ENCODE results near the gene NFXL1.

Gene NFXL1

DNA sequence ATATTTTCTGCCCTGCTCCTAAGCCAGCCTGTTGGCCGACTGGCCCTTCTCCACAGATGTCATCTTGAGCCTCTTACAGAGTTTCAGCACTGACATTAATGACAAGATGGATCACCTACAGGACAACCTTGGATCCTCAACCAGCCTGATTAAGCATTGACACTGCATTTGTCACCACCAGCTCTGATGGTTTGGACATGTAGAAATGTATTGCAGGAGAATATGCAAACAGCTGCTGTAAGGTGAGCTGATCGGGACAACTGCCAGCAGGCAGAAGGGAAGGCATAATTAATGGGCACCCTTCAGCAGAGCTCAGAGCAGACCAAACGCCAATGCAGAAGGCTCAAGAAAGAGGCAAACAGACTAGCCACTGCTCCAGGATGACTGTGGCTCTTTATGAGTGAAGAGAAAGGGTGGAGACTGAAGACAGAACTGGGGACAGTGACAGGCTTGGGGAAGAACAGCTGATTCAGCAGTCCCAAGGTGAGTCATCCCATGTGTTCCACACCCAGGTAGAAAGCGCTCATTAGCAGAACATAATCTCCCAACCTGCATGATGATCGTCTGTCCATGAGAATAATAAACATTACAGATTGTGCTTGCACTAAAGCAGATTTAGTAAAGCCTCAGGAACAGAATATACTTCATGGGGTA lies 83.2 kb downstream of the NFXL1 start:
- no peak for DNase-seq (ENCODE audit: low spot score)

DNA sequence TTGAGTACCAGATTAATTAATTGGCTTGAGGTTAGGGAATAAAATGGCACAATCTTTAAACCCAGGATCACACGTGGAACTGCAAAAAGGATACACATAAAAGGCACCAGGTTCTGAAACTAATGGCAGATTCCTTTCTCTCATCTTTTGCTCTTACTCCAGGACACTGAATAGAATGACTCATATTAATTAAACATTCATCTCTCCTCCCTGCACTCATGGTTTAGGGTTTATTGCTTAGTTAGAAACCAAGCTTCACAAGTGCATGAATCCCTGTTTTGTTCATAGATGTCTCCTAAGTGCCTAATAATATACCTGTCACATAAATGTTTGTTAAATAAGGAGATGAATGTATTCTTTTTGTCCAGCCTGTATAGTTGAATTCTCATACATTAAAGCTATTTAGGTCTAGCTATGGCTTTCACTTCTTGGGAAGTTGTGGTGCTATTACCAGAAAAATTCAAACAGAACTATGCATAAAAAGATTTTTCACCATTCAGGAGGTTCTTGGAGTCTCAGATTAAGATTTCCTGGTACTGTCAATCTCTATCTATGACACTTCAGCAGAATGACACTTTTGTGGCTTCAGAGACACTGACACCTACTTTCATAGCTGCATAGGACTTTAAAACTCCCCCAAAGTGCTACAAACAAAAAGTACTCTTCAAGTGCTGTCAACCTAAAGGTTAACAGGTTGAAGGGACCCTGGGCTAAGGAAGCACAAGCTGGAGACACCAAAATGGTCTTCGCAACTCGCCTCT lies 83.9 kb downstream of the NFXL1 start:
- no peak for DNase-seq (ENCODE audit: low spot score)

DNA sequence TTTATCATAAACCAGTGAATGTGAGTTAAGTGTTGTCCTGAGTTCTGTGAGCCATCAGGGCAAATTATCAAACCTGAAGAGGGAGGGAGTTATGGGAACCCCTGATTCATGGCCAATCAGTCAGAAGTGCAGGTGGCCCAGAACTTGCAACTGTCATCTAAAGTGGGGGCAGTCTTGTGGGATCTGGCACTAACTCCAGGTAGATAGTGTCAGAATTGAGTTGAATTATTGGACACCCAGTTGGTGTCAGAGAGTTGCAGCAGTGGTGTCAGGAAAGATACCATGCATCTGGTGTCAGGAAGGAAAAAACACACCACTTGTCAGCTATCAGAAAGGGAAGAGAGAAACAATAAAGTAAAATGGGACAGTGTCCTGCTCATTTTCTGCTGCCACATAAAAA lies 84.9 kb downstream of the NFXL1 start:
- DNase-seq (ENCODE audit: low spot score) = no peak

DNA sequence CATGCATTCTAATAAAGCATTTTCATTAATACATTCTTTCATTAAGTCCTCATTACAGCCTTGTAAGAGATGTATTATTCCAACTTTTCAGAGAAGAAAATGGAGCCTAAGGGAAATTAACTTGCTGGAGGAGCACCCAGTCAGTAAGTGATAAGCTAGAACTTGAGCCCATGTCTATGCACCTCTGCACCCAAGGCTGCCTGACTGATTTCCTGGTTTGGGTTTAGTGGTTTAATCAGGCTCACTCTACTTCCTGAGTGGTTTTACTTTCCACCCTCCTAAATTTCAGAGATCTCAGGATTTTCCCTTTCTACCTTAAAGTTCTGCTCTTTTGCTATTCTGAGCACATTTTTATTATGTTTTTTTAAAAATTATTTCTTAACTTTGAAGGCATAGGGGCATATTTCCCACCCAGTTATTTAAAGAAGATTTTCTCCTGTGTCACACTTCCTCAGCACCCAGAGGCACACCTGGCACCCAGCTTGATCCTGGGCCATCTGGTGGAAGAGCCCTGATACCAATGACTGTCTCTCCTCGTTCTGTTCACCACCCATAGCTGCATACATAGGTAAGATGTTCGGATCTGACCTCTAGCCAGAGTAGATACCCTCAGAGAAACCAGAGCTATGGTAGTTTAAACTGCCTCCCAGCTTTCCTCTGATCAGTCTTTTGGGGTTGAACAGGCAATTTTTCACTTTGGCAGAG lies 86.9 kb downstream of the NFXL1 start:
- DNase-seq (ENCODE audit: low spot score) = no peak

DNA sequence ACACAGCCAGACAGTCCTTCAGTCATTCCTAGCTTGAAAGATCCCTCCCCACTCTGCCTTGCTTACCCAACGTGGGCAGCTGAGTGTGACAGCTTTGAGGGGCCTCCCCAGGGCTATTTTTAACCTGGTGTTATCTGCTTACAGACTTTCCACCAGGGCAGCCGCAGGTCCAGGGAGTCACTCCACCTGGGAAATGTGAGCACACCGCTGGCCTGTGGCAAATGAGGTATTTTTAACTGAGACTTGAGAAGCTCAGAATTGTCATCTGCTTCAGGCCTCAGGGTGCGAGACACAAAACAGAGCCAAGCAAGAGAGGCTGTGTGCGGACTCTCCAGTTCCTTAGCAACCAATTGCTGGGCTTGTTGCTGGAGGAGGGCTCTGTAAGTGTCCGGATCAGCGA lies 89.5 kb downstream of the NFXL1 start:
- DNase-seq (ENCODE audit: low spot score) = no peak

DNA sequence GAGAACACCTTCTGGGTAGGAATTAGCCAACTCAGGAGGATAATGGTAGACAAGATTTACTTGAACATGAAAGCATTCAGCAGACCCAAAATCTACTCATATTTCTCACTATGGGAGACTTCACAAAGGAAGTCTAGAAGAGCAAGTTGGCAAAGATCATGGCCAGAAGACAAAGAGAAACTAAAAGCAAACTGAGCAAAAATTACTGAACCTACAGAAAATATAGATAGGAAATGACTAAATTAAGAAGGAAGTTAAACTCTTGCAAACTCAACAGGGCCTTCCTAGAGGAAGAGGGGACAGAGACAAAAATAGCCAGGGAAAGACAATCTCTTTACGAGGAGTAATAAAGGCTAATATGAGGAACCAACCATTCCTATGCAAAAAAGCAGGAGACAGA lies 95.2 kb downstream of the NFXL1 start:
- DNase-seq (ENCODE audit: low spot score) = no peak

DNA sequence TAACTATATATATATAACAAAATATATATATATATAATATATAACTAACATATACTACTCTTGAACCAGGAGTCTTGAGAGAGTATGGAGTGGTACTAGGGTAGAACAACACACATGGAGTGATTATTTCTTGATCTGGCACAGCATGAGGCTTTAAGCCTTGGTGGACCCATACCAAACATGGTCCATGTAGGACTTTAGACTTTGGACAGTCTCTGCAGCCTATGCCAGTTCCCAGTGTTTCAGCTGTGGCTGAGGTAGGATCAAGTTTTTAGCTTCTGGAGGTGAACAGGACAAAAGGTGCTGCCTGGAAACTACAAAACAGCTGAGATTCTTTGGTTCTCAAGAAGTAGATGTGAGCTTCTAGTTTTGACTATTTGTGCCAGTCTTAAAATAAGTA lies 97.1 kb downstream of the NFXL1 start:
- DNase-seq (ENCODE audit: low spot score) = no peak

DNA sequence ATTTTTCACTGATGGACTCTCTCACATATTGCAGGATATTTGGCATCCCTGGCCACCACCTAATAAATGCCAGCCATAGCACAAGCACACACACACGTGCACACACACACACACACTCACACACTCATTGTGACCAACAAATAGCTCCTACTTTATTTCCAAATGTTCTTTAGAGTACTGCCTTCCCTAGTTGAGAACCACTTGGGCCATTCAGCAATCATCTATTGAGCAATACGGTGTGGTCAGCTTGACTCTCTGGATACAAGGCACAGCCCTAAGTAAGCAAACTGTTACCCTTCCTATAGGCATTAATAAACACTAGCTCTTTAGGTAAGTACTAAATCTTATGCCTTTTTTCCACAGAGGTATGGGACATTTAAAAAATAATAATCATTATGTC lies 97.6 kb downstream of the NFXL1 start:
- no peak for DNase-seq (ENCODE audit: low spot score)

DNA sequence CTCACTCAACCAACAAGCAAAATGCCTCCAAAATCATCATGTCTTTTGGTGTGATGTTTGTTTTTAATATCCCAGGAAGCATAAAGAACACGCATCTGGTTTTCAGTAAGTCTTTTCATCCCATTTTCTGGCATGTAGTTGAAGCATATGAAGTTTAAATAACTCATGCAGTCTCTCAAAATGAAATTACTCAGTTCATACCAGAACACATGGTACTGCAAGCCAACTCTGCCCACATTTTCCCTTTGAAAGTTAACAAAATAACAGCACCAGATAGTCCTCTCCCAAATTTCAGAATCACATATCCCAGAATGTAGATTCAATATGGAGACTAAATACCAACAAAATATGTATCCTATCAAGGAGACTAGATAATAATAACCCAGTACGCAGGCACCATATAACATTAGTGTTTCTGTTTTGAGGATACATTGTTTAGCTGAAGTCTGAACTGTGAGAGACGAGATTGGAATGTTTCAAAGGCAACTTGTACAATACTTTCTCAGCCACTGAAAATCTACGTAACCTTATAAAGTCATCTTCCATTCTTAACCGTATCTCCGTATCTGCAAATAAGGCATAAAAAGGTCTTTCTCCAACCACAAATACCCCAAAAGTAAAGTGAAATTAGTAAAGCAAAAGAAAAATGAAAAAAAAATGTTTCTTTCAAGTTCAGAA lies 99.6 kb downstream of the NFXL1 start:
- no peak for DNase-seq (ENCODE audit: low spot score)

DNA sequence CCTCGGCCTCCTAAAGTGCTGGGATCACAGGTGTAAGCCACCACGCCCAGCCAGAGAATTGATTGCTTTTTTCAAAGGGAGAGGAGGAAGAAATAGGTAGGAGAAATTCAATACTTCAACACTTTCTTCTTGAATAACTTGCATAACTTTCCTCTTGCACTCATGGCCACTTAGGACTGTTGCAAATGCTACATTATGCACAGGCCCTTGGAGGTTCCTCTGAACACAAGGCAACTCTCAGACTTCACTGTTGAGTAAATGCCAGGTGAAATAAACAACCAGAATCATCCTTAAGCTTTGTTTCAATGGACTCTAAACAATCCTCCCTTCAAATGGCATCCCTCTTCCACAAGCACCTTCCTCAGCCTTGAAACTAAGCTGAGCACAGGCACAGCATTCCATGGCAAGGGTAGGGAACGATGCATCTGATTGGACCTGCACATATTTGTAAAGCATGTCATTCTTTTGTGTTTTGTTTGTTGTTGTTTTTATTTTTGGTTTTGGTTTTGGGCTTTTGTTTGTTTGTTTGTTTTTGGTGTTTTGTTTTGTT lies 104.7 kb downstream of the NFXL1 start:
- DNase-seq (ENCODE audit: low spot score) = no peak

DNA sequence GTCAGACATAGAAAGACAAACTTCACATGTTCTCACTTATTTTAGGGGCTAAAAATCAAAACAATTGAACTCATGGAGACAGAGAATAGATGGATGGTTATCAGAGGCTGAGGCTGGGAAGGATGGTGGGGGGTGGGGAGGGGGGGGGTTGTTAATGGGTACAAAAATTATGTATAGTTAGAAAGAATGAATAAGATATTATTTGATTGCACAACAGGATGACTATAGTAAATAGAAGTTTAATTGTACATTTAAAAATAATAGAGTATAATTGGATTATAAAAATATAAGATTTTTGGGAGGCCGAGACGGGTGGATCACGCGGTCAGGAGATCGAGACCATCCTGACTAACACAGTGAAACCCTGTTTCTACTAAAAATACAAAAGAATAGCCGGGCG lies 109.8 kb downstream of the NFXL1 start:
- DNase-seq (ENCODE audit: low spot score) = no peak

DNA sequence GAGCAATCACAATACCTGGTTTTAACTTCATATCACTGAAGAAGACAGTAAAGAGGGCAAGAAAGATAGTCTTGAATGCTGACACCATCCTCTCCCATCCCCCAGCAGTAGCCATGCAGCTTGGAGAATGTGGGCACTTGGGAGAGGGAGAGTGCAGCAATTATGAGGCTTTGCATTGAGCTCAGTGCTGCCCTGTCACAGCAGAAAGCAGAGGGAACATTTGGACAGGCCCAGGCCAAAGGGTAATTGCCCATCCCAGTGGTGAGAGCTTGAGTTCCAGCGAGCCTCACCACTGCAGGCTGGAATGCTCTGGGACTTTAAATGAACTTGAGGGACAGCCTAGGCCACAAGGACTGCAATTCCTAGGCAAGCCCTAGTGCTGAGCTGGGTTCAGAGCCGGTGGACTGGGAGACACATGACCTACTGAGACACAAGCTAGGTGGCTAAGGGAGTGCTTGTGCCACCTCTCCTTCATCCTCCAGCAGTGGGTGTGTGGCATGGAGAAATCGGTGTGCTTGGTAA lies 112.8 kb downstream of the NFXL1 start:
- DNase-seq (ENCODE audit: low spot score) = no peak

DNA sequence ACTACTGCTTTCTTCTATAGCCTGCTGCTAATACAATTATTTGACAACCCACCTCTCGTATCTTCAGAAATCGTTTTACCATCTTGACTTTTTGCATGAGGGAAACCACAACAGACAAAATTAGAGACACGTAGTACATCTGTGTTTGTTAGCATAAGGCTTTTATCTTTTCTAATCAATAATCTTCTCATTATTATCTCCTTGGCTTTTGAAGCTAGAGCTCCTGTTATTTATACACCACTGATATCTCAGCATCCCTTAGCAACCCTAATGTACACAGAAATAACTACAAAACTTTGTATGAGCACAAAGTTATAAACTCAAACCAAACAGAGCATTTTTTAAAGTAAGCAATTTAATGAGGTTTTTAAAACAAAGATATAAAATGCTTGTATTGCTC lies 116.2 kb downstream of the NFXL1 start:
- no peak for DNase-seq (ENCODE audit: low spot score)
